ENCODE data around the gene PAQR8. TPM values are rescaled to one million over a fixed set of nuclear protein-coding genes. Genes with fewer than 3 reads are reported as not detected.

The PAQR8 gene
- total and polyA plus RNA-seq, 2 of the 13 experiments (the other 11 are each of a cell fraction or from before 2014, with no cell fraction given): 37.7 to 50.7 TPM

DNA sequence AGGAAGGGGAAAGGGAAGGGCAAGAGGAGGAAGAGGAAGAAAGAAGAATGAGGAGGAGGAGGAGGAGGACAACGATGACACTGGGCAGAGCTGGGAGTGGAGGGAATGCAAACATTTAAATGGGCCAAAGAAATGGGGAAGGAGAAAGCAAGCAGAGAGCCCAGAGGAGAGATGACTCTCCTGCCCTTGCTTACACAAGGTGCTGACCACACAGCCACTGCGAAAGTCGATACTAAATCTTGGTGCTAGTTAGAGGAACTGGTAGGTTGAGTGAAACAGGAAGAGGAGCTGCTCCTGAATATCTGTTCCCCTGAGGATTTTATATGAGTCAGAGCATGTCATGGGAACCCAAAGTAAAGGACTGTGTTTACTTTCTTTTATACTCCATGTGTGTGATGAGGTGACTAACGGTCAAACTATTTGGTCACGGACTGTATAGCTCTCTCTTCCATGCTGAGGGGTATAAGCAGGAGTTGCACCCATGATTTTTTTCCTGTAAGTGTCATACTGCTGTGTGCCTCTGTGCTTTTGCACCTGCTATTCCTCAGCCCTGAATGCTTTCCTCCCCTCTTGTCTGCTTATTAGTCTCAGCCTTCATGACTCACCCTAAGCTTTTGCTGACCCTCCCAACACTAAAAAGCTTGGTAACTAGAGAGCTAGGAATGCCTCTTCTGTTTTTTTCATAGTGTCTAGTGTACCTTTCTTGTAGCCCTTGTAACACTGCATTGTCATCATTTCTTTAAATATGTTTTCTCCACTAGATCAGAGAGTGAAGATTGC lies 9.5 kb upstream of the PAQR8 start (continued):
- TF ChIP-seq ZNF703 (CRISPR knock-in tag; IDR thresholded peaks at IDR 0.05; ENCODE audit: borderline replicate concordance) (no peak), ZNF331 (CRISPR knock-in tag; IDR thresholded peaks at IDR 0.05) (peak; percentile 45; the same call in 1 of the 2 replicates), SRSF4 (IDR thresholded peaks at IDR 0.05; ENCODE audit: low read depth, low read length, poor library complexity, severe bottlenecking) (no peak), BHLHE40 (IDR thresholded peaks at IDR 0.05; ENCODE audit: low read length) (peak; percentile 57; the same call in 1 of the 2 replicates), SATB2 (CRISPR knock-in tag; IDR thresholded peaks at IDR 0.05) (no peak), FOSL1 (CRISPR knock-in tag; IDR thresholded peaks at IDR 0.05; ENCODE audit: borderline replicate concordance) (peak; percentile 94), ZNF724P (CRISPR knock-in tag; IDR thresholded peaks at IDR 0.05; ENCODE audit: borderline replicate concordance) (no peak), RARA (CRISPR knock-in tag; IDR thresholded peaks at IDR 0.05) (peak; percentile 65), HNRNPK (IDR thresholded peaks at IDR 0.05; ENCODE audit: low read depth, low read length, poor library complexity, severe bottlenecking) (peak; percentile 13), HOXA5 (CRISPR knock-in tag; IDR thresholded peaks at IDR 0.05) (no peak), AKAP8 (CRISPR knock-in tag; IDR thresholded peaks at IDR 0.05) (peak; percentile 68; the same call in 1 of the 2 replicates), CBX1 (IDR thresholded peaks at IDR 0.05; ENCODE audit: low read depth) (no peak), ASH2L (IDR thresholded peaks at IDR 0.05; ENCODE audit: insufficient read length, low read depth, low read length) (peak; percentile 51), ZNF737 (CRISPR knock-in tag; IDR thresholded peaks at IDR 0.05; ENCODE audit: borderline replicate concordance) (no peak), ZNF367 (CRISPR knock-in tag; IDR thresholded peaks at IDR 0.05; ENCODE audit: borderline replicate concordance) (no peak), SRSF9 (IDR thresholded peaks at IDR 0.05; ENCODE audit: borderline replicate concordance, insufficient read depth, low read depth, low read length, poor library complexity, severe bottlenecking) (no peak)
- TF ChIP-seq, protein P1, sequence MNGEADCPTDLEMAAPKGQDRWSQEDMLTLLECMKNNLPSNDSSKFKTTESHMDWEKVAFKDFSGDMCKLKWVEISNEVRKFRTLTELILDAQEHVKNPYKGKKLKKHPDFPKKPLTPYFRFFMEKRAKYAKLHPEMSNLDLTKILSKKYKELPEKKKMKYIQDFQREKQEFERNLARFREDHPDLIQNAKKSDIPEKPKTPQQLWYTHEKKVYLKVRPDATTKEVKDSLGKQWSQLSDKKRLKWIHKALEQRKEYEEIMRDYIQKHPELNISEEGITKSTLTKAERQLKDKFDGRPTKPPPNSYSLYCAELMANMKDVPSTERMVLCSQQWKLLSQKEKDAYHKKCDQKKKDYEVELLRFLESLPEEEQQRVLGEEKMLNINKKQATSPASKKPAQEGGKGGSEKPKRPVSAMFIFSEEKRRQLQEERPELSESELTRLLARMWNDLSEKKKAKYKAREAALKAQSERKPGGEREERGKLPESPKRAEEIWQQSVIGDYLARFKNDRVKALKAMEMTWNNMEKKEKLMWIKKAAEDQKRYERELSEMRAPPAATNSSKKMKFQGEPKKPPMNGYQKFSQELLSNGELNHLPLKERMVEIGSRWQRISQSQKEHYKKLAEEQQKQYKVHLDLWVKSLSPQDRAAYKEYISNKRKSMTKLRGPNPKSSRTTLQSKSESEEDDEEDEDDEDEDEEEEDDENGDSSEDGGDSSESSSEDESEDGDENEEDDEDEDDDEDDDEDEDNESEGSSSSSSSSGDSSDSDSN (CRISPR knock-in tag; IDR thresholded peaks at IDR 0.05): peak; percentile 39; the same call in 1 of the 2 replicates
- TF ChIP-seq, protein P2, sequence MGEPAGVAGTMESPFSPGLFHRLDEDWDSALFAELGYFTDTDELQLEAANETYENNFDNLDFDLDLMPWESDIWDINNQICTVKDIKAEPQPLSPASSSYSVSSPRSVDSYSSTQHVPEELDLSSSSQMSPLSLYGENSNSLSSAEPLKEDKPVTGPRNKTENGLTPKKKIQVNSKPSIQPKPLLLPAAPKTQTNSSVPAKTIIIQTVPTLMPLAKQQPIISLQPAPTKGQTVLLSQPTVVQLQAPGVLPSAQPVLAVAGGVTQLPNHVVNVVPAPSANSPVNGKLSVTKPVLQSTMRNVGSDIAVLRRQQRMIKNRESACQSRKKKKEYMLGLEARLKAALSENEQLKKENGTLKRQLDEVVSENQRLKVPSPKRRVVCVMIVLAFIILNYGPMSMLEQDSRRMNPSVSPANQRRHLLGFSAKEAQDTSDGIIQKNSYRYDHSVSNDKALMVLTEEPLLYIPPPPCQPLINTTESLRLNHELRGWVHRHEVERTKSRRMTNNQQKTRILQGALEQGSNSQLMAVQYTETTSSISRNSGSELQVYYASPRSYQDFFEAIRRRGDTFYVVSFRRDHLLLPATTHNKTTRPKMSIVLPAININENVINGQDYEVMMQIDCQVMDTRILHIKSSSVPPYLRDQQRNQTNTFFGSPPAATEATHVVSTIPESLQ (CRISPR knock-in tag; conservative IDR thresholded peaks at IDR 0.05): no peak
- TF ChIP-seq, protein P3, sequence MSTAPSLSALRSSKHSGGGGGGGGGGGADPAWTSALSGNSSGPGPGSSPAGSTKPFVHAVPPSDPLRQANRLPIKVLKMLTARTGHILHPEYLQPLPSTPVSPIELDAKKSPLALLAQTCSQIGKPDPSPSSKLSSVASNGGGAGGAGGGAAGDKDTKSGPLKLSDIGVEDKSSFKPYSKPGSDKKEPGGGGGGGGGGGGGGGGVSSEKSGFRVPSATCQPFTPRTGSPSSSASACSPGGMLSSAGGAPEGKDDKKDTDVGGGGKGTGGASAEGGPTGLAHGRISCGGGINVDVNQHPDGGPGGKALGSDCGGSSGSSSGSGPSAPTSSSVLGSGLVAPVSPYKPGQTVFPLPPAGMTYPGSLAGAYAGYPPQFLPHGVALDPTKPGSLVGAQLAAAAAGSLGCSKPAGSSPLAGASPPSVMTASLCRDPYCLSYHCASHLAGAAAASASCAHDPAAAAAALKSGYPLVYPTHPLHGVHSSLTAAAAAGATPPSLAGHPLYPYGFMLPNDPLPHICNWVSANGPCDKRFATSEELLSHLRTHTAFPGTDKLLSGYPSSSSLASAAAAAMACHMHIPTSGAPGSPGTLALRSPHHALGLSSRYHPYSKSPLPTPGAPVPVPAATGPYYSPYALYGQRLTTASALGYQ (CRISPR knock-in tag; IDR thresholded peaks at IDR 0.05): peak; percentile 59; the same call in 1 of the 2 replicates
- TF ChIP-seq, protein P4, sequence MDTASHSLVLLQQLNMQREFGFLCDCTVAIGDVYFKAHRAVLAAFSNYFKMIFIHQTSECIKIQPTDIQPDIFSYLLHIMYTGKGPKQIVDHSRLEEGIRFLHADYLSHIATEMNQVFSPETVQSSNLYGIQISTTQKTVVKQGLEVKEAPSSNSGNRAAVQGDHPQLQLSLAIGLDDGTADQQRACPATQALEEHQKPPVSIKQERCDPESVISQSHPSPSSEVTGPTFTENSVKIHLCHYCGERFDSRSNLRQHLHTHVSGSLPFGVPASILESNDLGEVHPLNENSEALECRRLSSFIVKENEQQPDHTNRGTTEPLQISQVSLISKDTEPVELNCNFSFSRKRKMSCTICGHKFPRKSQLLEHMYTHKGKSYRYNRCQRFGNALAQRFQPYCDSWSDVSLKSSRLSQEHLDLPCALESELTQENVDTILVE (CRISPR knock-in tag; IDR thresholded peaks at IDR 0.05): no peak
